GM19397 (cell line): Measurements from ENCODE around the gene CMTM5.
"Not testable (repeated sequence)": the region's sequence is repeated elsewhere in the genome, so short reads cannot be mapped to it uniquely, and the experiment has no call there.

Source experiments
- ATAC-seq: cut with Tn5 transposase; IDR thresholded peaks from one replicate; pipeline ENCODE4 v1.9.1; 2021; ENCODE audit warnings: mild to moderate bottlenecking, moderate library complexity; ENCODE audit not compliant: unreplicated experiment

The CMTM5 gene

GRCh38 chr14:23377573-23378563 lies 1.0 kb downstream of the CMTM5 start:
- ATAC-seq = no peak

- ATAC-seq = no peak
These were observed 1.9 kb downstream of the CMTM5 start for GRCh38 chr14:23378612-23379220.

GRCh38 chr14:23379366-23380196 lies 2.7 kb downstream of the CMTM5 start:
- no peak for ATAC-seq

GRCh38 chr14:23380197-23380914 lies 3.5 kb downstream of the CMTM5 start:
- no peak for ATAC-seq

GRCh38 chr14:23380976-23381375 lies 4.1 kb downstream of the CMTM5 start:
- ATAC-seq = no peak

GRCh38 chr14:23381871-23382270 lies 5.0 kb downstream of the CMTM5 start:
- ATAC-seq = no peak

- ATAC-seq = no peak
These were observed 5.4 kb downstream of the CMTM5 start for GRCh38 chr14:23382276-23382675.

GRCh38 chr14:23382731-23383440 lies 6.0 kb downstream of the CMTM5 start:
- ATAC-seq = no peak

- no peak for ATAC-seq
These were observed 7.7 kb downstream of the CMTM5 start for GRCh38 chr14:23384364-23385080.

GRCh38 chr14:23385244-23385641 lies 8.4 kb downstream of the CMTM5 start:
- no peak for ATAC-seq

- no peak for ATAC-seq
These were observed 8.9 kb downstream of the CMTM5 start for GRCh38 chr14:23385642-23386265.

GRCh38 chr14:23386266-23386657 lies 9.4 kb downstream of the CMTM5 start:
- not testable (repeated sequence) for ATAC-seq

GRCh38 chr14:23386999-23387398 lies 10.2 kb downstream of the CMTM5 start:
- no peak for ATAC-seq

GRCh38 chr14:23387916-23388882 lies 11.4 kb downstream of the CMTM5 start:
- no peak for ATAC-seq

- ATAC-seq = no peak
These were observed 12.2 kb downstream of the CMTM5 start for GRCh38 chr14:23388996-23389395.

GRCh38 chr14:23389396-23389795 lies 12.6 kb downstream of the CMTM5 start:
- ATAC-seq = no peak

- not testable (repeated sequence) for ATAC-seq
These were observed 13.0 kb downstream of the CMTM5 start for GRCh38 chr14:23389871-23390270.

GRCh38 chr14:23392613-23393012 lies 15.8 kb downstream of the CMTM5 start:
- ATAC-seq = no peak
